Astrocyte of the spinal cord (primary cell): ENCODE data around the gene B4GALT6.

Experiments
- DNase-seq: peaks from one replicate; pipeline ENCODE4 v3.0.0; 2011; ENCODE audit warnings: low read depth, low spot score
- H3K4me3 ChIP-seq: 2 replicates; pipeline ENCODE4 v1.5.1; 2011; ENCODE audit warnings: low read depth, mild to moderate bottlenecking, low read length, moderate library complexity
- in situ Hi-C: cut with HindIII; loops from 2 replicates; pipeline ENCODE4 v1.10.0; 2017; ENCODE audit warnings: low sequenced_read_pairs
- TF ChIP-seq, protein P1 (sequence below): IDR thresholded peaks from 2 replicates; pipeline ENCODE4 v1.5.1; 2012; ENCODE audit warnings: low read depth, mild to moderate bottlenecking, low read length, inconsistent platforms

The B4GALT6 gene

DNA sequence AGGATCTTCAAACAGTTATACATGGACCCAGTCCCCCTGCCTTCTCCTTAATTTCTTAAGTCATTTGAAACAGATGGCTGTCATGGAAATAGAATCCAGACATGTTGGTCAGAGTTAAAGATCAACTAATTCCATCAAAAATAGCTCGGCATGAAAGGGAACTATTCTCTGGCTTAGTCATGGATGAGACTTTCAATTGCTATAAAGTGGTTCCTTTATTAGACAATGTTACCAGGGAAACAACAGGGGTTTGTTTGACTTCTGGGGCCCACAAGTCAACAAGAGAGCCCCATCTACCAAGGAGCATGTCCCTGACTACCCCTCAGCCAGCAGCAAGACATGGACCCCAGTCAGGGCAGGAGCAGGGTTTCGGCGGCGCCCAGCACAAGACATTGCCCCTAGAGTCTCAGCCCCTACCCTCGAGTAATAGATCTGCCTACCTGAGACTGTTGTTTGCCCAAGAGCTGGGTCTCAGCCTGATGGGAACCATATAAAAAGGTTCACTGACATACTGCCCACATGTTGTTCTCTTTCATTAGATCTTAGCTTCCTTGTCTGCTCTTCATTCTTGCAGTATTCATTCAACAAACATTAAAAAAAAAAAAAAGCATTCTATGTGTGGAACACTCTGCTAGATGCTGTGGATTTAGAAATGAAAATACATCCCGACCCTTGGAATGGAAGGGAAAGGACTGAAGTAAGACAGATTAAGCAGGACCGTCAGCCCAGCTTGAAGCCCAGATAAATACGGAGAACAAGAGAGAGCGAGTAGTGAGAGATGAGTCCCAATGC, 88.1 kb downstream of the B4GALT6 start:
- DNase-seq, result peak; percentile 35
- in situ Hi-C loops, result no loop called here
- TF ChIP-seq, protein P1, sequence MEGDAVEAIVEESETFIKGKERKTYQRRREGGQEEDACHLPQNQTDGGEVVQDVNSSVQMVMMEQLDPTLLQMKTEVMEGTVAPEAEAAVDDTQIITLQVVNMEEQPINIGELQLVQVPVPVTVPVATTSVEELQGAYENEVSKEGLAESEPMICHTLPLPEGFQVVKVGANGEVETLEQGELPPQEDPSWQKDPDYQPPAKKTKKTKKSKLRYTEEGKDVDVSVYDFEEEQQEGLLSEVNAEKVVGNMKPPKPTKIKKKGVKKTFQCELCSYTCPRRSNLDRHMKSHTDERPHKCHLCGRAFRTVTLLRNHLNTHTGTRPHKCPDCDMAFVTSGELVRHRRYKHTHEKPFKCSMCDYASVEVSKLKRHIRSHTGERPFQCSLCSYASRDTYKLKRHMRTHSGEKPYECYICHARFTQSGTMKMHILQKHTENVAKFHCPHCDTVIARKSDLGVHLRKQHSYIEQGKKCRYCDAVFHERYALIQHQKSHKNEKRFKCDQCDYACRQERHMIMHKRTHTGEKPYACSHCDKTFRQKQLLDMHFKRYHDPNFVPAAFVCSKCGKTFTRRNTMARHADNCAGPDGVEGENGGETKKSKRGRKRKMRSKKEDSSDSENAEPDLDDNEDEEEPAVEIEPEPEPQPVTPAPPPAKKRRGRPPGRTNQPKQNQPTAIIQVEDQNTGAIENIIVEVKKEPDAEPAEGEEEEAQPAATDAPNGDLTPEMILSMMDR, result no peak
- H3K4me3 ChIP-seq, result no peak overlapping the region

DNA sequence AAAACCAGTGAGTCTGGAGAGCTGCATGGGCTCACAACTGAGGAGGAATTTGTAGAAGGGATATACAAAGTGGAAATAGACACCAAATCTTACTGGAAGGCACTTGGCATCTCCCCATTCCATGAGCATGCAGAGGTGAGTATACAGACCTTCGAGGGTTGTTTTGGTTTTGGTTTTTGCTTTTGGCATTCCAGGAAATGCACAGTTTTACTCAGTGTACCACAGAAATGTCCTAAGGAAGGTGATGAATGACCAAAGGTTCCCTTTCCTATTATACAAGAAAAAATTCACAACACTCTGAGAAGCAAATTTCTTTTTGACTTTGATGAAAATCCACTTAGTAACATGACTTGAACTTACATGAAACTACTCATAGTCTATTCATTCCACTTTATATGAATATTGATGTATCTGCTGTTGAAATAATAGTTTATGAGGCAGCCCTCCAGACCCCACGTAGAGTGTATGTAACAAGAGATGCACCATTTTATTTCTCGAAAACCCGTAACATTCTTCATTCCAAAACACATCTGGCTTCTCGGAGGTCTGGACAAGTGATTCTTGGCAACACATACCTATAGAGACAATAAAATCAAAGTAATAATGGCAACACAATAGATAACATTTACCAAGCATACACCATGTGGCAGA, 89.1 kb downstream of the B4GALT6 start:
- no peak for DNase-seq
- TF ChIP-seq, protein P1, result no peak
- in situ Hi-C loops, result no loop called here
- H3K4me3 ChIP-seq, result no peak overlapping the region

- TF ChIP-seq, protein P1, result no peak
- DNase-seq, result no peak
- in situ Hi-C loops, result no loop called here
- H3K4me3 ChIP-seq, result no peak overlapping the region
Measured at GRCh38 chr18:31592506-31593157, 91.7 kb downstream of the B4GALT6 start.

- DNase-seq, result no peak
- in situ Hi-C loops, result no loop called here
Measured at GRCh38 chr18:31591628-31592027, 92.8 kb downstream of the B4GALT6 start, which contains the start of gene TTR. Gene TTR (plus strand): TSS chr18:31591877. CDS start chr18:31591903, 26 bp downstream.

GRCh38 chr18:31591113-31591512, 93.3 kb downstream of the B4GALT6 start:
- DNase-seq, result no peak
- in situ Hi-C loops, result no loop called here
- no peak overlapping the region for H3K4me3 ChIP-seq
- TF ChIP-seq, protein P1, result no peak

More at GRCh38 chr18:31591628-31592027, 92.8 kb downstream of the B4GALT6 start, which contains the start of gene TTR:
- H3K4me3 ChIP-seq, result no peak within 1 kb of the TSS
- TF ChIP-seq, protein P1, result no peak

- in situ Hi-C loops, result no loop called here
- DNase-seq, result no peak
- TF ChIP-seq, protein P1, result no peak
- H3K4me3 ChIP-seq, result no peak overlapping the region
Measured at GRCh38 chr18:31590570-31590969, 93.8 kb downstream of the B4GALT6 start.
